Common myeloid progenitor, CD34-positive (primary cell): ENCODE results near the gene KNDC1.

Experiments used
- CTCF ChIA-PET: fragments of 350-600 bp; sonication (Branson Sonifier 250); formaldehyde crosslinking; loops from one replicate; lab custom pipeline; 2021; ENCODE audit warnings: antibody characterized with exemption; lab: Charles Lee
- POLR2A ChIA-PET: fragments of 350-600 bp; sonication (Branson Sonifier 250); formaldehyde crosslinking; loops from one replicate; lab custom pipeline; 2021; ENCODE audit warnings: antibody characterized with exemption; lab: Charles Lee
- DNase-seq, 3 donors: peaks; one replicate each; pipeline versions ENCODE4 v3.0.0 to v3.0.0-alpha.2; 2013
- H3K27ac ChIP-seq, 2 experiments: 1 replicate in 1 of 2; 2 replicates in 1 of 2; pipeline ENCODE4 v1.7.0; 2013; ENCODE audit warnings: inconsistent platforms in 2 of 2, low read length in 2 of 2, mild to moderate bottlenecking in 2 of 2, low read depth in 1 of 2, moderate library complexity in 1 of 2; ENCODE audit not compliant: severe bottlenecking in 2 of 2, insufficient read depth in 1 of 2, poor library complexity in 1 of 2
- H3K27me3 ChIP-seq, 5 experiments: replicated peaks in 2 of 5; 1 replicate in 3 of 5; 2 replicates in 2 of 5; pipeline versions ENCODE4 v1.6.1 to v1.7.0; 2013; ENCODE audit warnings: low read length in 4 of 5, mild to moderate bottlenecking in 2 of 5, moderate library complexity in 2 of 5, inconsistent platforms in 1 of 5; ENCODE audit not compliant: insufficient read depth in 5 of 5, control insufficient read depth in 4 of 5
- H3K36me3 ChIP-seq, 4 experiments: 1 replicate in 2 of 4; 2 replicates in 2 of 4; pipeline versions ENCODE4 v1.6.1 to v1.7.0; 2013; ENCODE audit warnings: low read length in 3 of 4, control low read depth in 1 of 4, mild to moderate bottlenecking in 1 of 4; ENCODE audit not compliant: control insufficient read depth in 4 of 4, insufficient read depth in 4 of 4
- H3K4me1 ChIP-seq, 4 experiments: 1 replicate in 3 of 4; 2 replicates in 1 of 4; pipeline versions ENCODE4 v1.6.1 to v1.7.1; 2013; ENCODE audit warnings: low read length in 3 of 4, mild to moderate bottlenecking in 3 of 4, control low read depth in 1 of 4, inconsistent platforms in 1 of 4, moderate library complexity in 1 of 4; ENCODE audit not compliant: control insufficient read depth in 4 of 4, insufficient read depth in 4 of 4; ENCODE audit errors: control extremely low read depth in 1 of 4
- H3K4me3 ChIP-seq, 7 experiments: 1 replicate in 4 of 7; 2 replicates in 3 of 7; pipeline versions ENCODE4 v1.5.1 to v1.7.0; 2013; ENCODE audit warnings: mild to moderate bottlenecking in 7 of 7, low read length in 6 of 7, moderate library complexity in 6 of 7, inconsistent platforms in 2 of 7, low read depth in 2 of 7, control low read depth in 1 of 7; ENCODE audit not compliant: insufficient read depth in 4 of 7, control insufficient read depth in 1 of 7; ENCODE audit errors: extremely low read depth in 1 of 7
- H3K9me3 ChIP-seq, 5 experiments: 1 replicate in 4 of 5; 2 replicates in 1 of 5; pipeline versions ENCODE4 v1.6.1 to v1.7.1; 2013; ENCODE audit warnings: low read length in 4 of 5, mild to moderate bottlenecking in 2 of 5, inconsistent platforms in 1 of 5, low read depth in 1 of 5, moderate library complexity in 1 of 5; ENCODE audit not compliant: control insufficient read depth in 4 of 5, insufficient read depth in 2 of 5; ENCODE audit errors: control extremely low read depth in 1 of 5
- WGBS: methylation state at CpG from one replicate; pipeline ENCODE4 v1.1.5; 2013; ENCODE audit not compliant: insufficient coverage; 5-methylcytosine and 5-hydroxymethylcytosine counted together

The KNDC1 gene

DNA sequence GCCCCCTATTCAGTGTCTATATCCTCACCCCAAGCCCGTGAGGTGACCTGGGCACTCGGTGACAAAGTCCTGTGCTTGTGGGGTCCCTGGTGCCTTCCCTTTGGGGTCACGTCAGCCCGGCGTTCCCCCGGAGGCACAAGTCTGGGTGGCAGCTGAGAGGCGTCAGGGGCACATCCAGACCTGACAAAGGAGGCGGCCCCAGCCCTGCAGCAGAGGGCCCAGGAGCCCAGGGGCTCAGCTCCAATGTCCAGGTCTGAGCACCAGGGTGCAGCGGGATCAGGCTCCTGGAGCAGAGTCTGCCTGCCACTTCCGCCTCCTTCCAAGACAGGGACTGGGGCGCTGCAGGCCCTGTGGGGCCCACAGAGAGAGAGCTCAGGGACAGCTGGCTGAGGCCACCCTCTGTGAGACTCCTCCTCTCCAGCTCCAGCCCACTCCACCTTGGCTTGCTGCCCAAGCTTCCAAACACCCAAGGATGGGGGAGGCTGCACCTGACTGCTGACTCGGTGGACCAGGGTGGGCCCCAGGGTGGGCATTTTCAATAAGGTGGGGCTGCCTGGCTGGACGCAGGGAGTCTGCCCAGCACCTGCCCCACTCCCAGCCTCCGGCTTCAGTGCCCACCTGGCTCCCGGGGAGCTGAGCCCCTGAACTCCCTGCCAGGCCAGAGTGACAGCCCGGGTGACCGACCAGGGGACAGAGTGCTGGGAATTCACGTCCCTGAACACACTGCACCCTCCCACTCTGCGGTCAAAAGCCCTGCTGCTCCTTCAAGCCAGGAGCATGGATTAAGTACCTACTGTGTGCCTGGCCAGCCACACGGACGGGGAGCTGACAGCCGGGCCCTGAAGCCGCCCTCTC lies 1.0 kb upstream of the KNDC1 start:
- CTCF ChIA-PET: no interaction called here
- Histone ChIP-seq H3K27me3 (peaks cover 2 to 75% (median 25%) of the 10 kb centered on the region in 5 experiments), H3K36me3 (no peaks in the 10 kb centered on the region), H3K9me3 (no peaks in the 10 kb centered on the region), H3K4me1 (peaks cover 0 to 12% (median 7%) of the 10 kb centered on the region in 4 experiments), H3K27ac (no peak overlapping the region), H3K4me3 (no peak overlapping the region)
- WGBS: 66% methylated on average over 13 of the region's 23 CpGs
- POLR2A ChIA-PET: no interaction called here
- no peak for DNase-seq

GRCh38 chr10:133159611-133159949 lies 439 bp upstream of the KNDC1 start:
- ChIA-PET POLR2A (no interaction called here), CTCF (no interaction called here)
- 16% methylated on average over 4 of the region's 18 CpGs for WGBS

GRCh38 chr10:133160826-133161471 lies 930 bp downstream of the KNDC1 start:
- Histone ChIP-seq H3K4me3 (peak overlapping the region in 3 of 7 experiments; percentile 35 to 55 (median 40)), H3K27ac (no peak overlapping the region), H3K4me1 (peaks cover 0 to 12% (median 7%) of the 10 kb centered on the region in 4 experiments), H3K9me3 (no peaks in the 10 kb centered on the region), H3K27me3 (peaks cover 0 to 78% (median 26%) of the 10 kb centered on the region in 5 experiments), H3K36me3 (no peaks in the 10 kb centered on the region)
- 3% methylated on average over 25 of the region's 29 CpGs for WGBS
- ChIA-PET CTCF (no interaction called here), POLR2A (no interaction called here)
- DNase-seq: no peak

More at GRCh38 chr10:133159611-133159949, 439 bp upstream of the KNDC1 start:
- no peak overlapping the region for H3K27ac ChIP-seq
- peaks cover 0 to 80% (median 26%) of the 10 kb centered on the region in 5 experiments for H3K27me3 ChIP-seq
- no peaks in the 10 kb centered on the region for H3K9me3 ChIP-seq
- H3K4me3 ChIP-seq: no peak overlapping the region
- H3K4me1 ChIP-seq: peaks cover 0 to 12% (median 7%) of the 10 kb centered on the region in 4 experiments
- no peaks in the 10 kb centered on the region for H3K36me3 ChIP-seq
- no peak for DNase-seq

DNA sequence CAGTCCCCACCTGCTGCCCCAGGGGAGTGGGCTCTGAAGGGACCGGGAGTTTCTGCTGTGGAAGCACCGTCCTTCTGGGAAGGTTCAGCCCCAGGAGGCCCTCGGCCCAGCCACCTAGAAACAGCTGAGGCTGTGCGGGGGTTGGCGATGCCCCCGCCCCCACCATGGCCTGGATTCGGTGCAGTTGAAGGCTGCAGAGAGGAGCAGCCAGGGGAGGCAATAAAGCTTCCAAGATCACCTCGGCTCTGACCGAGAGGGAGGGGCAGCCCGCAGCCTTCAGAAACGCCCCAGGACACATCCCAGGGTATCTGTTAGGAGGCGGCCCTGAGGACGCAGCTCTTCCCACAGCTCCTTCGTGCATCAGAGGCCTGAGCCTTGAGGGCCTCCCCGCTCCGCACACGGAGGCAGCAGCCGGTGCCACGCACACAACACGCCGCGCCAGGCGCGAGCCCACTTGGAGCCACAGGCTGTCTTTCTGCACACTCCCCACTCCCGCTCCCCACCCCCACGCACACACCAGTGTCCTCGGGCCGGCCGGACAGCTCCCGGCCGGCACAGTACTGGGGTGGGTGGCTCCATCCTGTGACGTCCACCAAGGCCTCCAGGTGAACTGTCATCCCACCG lies 1.6 kb downstream of the KNDC1 start:
- WGBS: 53% methylated on average over 22 of the region's 33 CpGs
- Histone ChIP-seq H3K4me1 (peaks cover 0 to 12% (median 7%) of the 10 kb centered on the region in 4 experiments), H3K27me3 (peaks cover 0 to 78% (median 26%) of the 10 kb centered on the region in 5 experiments), H3K27ac (no peak overlapping the region), H3K9me3 (no peaks in the 10 kb centered on the region), H3K4me3 (no peak overlapping the region), H3K36me3 (no peaks in the 10 kb centered on the region)
- no peak for DNase-seq
- ChIA-PET POLR2A (no interaction called here), CTCF (interaction anchor here (0.6 kb wide), 1 partner anchor 65 kb away, joined by 3 read pairs; no protein-coding TSS in a partner anchor)

DNA sequence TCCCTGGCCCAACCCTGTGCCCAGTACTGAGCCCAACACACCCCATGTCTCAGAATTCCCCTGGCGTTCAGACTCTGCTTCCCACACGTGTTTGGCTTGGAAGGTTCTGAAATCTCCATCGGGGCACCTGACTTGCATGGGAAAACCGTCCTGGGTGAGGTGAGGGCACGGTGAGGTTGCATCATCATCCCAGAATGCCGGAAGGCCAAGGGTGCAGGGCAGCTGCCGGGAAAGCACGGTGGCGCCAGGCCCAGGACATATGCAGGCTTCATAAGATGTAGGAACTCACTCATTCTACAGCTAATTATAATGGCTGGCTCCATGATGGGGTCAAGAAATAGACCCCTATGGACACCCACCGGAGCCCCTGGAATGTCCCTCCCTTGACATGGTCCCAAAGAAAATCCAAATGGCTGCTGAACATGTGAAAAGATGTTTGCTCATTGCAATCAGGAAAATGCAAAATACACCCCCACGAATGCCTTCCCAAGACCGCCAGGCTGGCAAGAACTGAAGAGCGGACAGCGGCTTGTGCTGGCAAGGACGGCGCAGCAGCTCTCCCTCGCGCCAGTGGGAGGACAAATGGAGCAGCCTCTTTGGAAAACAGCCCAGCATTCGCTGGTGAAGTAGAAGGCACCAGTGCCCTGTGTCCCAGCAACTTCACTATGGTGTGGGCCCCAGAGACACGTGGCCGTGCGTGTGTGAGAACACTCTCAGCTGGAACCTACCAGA lies 2.3 kb downstream of the KNDC1 start:
- H3K4me3 ChIP-seq: no peak overlapping the region
- no peaks in the 10 kb centered on the region for H3K9me3 ChIP-seq
- H3K4me1 ChIP-seq: peaks cover 0 to 12% (median 7%) of the 10 kb centered on the region in 4 experiments
- ChIA-PET POLR2A (no interaction called here), CTCF (interaction anchor here (0.6 kb wide), 1 partner anchor 64 kb away, joined by 3 read pairs; no protein-coding TSS in a partner anchor)
- WGBS: 91% methylated on average over 20 of the region's 22 CpGs
- H3K27me3 ChIP-seq: peaks cover 0 to 72% (median 26%) of the 10 kb centered on the region in 5 experiments
- no peak overlapping the region for H3K27ac ChIP-seq
- DNase-seq: no peak
- no peaks in the 10 kb centered on the region for H3K36me3 ChIP-seq

DNA sequence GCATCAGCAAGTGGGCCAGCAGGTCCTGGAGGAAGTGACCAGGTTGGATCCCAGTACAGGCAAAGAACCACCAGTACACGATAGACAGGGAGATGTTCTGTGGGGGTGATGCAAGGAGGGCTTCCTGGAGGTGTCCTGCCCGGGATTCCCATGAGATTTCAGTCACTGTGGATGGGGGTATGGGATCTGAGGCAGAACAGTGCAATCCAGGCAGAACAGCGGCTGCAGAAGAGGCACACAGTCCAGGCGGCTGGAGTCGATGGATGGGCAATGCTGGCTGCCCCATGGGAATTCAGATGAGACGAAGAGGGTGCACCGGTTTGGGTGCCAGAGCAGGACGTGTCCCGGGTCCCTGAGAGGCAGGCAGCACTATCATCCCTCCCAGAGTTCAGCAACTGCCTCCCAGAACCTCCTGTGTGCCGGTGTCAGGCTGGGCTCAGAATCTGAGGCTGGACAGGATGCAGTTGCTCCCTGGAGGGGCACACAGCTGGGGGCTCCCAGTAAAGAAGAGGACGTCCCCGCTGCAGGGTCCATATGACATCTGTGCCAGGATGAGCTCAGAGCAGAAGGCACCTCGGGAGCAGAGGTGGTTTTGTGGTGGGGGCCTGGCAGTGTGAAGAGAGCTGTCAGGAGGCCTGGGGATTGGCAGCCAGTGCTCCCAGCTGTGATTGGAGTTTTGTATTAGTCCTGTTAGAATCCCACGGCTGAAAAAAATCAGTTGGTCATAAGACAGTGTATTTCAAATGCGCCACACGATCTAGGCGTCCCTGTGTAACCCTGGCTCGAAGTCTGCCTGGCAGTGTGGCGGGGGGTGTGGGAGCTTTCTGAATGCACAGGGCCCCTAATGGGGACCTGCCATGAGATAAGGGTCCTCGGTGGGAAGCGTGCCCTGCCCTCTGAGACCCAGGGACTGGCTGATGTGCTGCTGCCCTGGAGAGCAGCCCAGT lies 3.2 kb downstream of the KNDC1 start:
- POLR2A ChIA-PET: no interaction called here
- Histone ChIP-seq H3K36me3 (no peaks in the 10 kb centered on the region), H3K27me3 (peaks cover 0 to 64% (median 26%) of the 10 kb centered on the region in 5 experiments), H3K4me1 (peaks cover 0 to 12% (median 7%) of the 10 kb centered on the region in 4 experiments), H3K9me3 (no peaks in the 10 kb centered on the region), H3K4me3 (no peak overlapping the region), H3K27ac (no peak overlapping the region)
- 84% methylated on average over 15 of the region's 21 CpGs for WGBS
- no peak for DNase-seq
- CTCF ChIA-PET: no interaction called here
